AML-193 (cell line): Measurements from ENCODE around the gene GPR176.
"Not testable (repeated sequence)": the region's sequence is repeated elsewhere in the genome, so short reads cannot be mapped to it uniquely, and the experiment has no call there.

Experiments
- DNase-seq, 2 experiments: peaks; one replicate each; lab custom pipeline; 2025; lab: John Stamatoyannopoulos, UW

The GPR176 gene

DNA sequence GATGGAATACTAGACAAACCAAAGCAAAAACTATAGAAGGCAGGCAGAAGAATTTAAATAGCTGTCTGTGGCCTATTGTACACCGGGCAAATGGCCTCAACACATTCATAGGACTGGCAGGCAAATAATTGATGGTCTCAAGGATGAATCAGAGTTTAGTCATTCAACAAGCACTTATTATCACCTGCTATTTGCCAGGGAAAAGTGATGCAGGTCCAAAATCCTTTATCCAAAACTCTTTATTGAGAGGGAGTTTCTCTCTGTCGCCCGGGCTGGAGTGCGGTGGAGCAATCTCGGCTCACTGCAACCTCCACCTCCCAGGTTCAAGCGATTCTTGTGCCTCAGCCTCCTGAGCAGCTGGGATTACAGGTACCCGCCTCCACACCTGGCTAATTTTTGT is 16.1 kb upstream of the GPR176 start:
- no peak for DNase-seq

DNA sequence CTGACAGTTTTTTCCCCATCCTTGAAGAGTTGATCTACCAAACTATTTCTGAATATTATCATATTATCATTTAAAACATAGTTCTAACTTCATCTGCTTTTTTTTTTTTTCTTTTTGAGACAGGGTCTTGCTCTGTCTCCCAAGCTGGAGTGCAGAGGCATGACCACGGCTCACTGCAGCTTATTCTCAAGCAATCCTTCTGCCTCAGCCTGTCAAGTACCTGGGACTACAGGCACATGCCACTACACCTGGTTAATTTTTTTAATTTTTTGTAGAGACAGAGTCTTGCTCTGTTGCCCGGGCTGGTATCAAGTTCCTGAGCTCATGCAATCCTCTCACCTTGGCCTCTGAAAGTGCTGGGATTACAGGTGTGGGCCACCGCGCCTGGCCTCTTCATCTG is 15.2 kb upstream of the GPR176 start:
- no peak for DNase-seq

DNA sequence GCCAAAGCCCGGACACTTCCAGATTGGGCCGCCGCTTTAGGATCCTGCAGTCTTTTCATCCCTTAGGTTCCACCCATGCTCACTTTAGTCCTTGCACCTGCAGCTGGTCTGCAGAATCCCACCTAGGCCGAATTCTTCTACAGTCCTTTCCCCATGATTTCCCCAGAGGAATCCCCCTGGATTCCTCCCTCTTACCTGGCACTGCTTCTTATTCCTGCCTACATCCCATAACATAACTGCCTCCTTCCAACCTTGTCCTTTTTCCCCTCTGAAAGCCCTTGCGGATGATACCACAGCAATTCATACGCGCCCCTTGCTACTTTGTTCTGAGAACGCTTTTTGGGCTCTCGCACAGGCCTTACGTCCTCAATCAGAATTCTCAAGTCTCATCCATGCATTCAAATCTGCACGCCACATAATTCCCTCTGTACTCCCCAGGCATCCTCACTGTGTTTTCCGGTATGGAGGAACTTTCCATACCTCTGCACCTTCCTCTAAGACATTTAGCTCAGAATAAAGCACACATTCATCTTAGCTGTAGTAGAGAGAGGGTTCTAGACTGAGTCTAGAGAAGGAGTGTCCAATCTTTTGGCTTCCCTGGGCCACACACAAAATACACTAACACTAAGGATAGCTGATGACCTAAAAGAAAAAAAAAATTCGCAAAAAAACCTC is 14.5 kb upstream of the GPR176 start:
- no peak for DNase-seq

DNA sequence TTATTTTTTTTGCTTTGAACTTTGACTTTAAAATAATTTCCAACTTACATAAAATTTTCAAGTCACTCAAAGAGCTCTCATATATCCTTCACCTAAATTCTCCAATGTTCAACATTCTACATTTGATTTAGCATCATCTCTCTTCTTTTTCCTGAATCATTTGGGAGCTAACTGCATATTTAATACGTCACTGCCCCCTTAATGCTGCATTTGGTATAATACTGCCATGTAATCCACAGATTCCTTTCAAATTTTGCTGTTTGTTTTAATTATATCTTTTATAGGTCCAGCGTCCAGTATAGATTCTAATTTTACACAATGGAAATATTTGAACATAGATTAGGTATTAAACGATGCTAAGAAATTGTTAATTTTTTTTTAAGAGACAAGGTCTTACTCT is 11.5 kb upstream of the GPR176 start:
- DNase-seq: no peak

DNA sequence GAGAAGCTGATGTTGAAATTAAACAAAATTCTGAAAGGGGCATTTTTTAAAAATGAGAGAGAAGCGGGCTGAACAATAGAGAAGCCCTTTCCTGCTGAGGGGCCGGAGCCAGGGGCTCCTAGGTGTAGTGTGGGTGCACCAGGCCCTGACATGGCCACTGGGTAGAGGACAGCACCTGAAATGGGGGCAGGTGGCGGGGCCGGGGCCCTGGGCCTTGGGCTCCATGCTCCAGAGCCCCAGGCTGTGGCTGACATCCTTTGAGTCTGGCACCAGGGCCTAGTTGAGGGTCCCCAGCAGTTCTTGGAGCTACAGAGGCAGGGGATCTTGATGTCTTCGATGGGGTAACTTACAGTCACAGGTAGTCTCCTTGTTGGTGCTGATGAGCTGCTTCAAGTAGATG is 6.5 kb upstream of the GPR176 start:
- DNase-seq: no peak

DNA sequence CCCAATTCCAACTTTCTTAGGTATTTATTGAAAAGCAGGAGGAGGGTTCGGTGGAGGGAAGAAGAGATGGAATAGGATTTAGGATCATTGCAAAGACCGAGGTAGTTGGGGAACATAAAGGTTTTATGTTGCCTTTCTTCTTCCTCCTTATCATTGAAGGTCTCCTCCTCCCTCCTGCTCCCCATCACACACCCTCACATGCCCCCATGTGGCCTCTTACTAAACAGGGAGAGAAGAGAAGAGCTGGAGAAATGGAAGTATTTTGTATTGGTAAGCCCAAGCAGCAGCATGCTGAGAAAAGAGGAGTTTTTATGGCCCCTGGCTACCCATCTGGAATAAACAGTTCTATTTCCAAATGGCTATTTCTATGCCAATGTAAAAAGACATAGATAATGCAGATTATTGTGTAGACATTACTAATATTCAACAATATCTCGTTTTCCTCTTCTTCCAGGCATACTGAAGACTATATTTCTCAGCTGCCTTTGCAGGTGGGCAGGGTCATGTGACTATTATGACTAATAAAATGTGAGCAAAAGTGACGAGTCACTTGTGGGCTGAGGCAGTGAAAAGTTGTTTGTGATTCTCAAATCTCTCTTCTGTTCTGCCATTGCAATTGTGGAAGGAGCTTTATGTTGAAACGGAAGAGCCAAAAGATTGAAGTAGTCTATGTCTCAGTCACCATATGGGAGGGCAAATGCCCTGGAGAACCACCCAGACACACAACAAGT is 5.2 kb upstream of the GPR176 start:
- no peak for DNase-seq

DNA sequence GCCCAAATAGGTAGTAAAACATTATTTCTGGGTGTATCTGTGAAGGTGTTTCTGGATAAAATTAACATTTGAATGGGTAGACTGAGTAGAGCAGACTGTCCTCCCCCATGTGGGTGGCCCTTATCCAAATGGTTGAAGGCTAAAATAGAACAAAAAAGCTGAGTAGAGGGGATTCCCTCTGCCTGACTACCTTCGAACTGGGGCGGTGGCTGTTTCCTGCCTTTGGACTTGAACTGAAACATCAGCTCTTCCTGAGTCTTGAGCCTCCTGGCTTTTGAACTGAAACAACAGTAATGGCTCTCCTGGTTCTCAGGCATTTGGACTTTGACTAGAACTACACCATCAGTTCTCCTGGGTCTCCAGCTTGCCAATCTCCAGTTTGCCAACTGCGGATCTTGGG is 4.4 kb upstream of the GPR176 start:
- no peak for DNase-seq

DNA sequence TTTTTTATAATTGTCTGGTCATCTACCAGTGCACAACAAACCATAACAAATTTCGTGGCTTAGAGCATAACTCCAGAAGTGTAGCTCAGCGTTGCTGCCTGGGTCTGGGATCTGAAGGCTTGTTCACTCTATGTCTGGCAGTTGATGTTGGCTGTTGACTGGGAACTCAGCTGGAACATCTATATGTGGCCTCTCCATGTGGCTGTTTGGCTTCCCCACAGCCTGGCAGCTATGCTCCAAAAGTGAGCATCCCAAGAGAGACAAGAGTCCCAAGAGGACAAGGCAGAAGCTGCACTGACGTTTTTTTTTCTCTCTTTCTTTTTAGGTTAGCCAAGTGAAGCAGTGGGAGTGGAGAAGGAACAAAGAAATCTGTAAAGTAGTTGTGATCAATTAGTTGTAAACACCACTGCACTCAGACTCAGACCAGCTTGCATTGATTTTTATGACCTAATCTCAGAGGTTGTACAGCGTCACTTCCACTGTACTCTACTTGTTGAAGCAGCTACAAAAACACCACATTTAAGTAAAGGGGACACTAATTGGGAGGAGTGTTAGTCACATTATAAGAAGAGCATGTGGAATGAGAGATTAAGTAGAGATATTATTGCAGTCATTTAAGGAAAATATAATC is 2.5 kb upstream of the GPR176 start:
- DNase-seq: no peak

DNA sequence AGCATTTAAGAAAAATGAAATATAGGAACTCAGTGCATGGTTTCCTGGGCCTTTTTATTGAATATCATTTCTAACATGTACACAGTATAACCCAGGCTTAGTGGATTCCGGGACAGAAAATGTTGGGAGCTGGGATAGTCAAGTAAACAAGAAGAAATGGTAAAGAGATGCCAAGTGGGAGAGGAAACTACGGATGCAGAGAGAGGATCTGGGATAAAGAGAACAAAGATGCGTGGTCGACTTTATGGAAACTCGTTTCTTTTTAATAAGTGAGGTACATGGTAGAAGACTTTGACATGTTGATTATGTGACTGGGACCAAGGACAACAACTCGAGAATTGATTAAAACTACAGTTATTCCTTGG is 1.2 kb upstream of the GPR176 start:
- DNase-seq: no peak

DNA sequence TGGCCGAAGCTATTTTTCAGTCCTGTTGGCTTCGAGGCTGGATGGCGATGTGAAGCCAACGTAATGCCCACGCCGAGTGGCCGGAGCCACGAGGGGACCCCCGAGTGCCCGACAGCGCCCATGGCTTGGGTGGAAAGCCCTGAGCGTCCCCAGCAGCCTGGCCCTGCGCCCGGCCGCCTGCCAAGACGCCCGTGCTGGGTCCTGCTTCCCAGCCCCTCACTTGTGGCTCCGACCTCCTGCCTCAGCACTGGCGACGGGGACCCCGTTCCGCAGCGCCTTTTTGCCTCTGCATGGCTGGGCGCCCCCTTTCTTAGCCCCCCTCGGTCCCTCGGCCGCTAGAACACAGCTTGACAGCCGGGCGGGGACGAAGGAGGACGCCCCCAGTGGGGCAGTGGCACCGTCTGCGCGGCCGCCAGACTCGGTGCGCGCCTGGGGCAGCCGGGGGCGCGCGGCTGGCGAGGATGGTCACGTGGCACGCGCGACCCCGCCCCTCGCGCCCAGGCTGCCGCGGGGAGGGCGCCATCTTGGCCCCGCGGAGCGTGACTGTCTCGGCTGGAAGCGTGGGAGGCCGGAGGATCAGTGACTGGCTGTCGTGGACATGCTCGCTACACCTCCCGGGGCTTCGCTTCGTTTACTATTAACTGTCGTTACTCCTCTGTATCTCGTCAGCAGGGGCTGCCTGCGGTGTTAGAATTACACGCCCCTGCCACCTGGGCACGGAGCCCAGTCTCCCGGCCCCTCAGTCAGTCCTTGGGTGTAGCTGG is 626 bp upstream of the GPR176 start:
- DNase-seq: peak; percentile 18 to 31

DNA sequence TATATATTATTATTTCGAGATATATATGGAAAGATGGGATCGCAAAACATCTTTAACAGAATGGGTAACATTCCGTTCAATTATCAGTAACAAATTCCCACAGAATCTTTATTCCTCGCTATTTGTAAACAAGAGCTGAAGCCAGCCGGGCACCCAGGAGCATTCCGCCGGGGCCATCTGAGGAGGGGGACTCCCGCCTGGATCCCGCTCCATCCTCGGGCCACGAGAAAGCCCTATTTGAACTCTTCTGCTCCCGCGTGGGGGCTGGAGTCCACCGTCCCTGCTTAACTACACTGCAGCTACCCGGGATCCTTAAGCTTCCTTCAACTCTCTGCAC is 687 bp downstream of the GPR176 start:
- no peak for DNase-seq

DNA sequence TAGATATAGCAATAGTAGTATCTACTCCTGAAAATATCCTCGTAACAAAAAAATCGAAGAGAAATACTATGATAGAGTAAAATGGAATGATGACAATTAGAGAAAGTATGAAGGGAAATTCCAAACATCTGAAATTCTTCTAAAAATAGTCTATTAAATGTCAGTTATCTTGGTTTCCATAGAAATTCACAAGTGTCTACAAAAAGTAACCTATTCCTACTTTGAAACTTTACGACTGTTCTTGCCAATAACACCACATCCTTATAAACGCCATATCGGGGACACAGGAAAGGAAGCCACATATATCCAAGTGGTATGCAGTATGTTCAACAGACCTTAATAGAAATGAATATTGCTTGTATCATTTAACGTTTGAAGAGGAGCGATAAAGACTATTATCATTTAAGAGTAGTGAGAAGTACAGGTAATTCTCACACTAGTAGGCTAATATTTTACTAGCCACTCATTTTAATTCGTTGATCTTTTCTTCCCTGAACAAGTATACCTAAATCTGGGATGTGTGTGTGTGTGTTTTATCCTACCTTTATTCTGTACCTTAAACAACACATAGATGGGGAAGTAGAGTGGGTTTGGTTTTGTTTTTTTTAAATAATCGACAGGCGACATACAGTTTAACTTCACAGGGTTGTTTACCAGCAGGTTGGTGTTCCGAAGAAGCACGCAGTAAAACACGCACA is 1.2 kb downstream of the GPR176 start:
- no peak for DNase-seq

DNA sequence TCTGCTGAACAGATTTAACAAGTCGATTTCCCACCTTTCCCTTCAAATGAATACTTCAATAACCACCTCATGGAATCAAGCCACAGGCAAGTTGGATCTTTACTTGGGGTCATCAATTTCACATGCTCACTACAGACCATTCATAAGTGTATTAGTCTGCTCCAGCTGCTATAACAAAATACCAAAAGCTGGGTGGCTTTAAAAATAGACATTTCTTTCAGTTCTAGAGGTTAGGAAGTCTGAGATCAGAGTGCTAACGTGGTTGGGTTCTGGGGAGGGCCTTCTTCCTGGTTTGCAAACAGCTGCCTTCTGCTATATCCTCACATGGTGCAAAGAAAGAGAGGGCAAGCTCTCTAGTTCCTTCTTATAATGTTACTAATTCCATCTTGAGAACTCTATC is 5.1 kb downstream of the GPR176 start:
- DNase-seq: no peak

DNA sequence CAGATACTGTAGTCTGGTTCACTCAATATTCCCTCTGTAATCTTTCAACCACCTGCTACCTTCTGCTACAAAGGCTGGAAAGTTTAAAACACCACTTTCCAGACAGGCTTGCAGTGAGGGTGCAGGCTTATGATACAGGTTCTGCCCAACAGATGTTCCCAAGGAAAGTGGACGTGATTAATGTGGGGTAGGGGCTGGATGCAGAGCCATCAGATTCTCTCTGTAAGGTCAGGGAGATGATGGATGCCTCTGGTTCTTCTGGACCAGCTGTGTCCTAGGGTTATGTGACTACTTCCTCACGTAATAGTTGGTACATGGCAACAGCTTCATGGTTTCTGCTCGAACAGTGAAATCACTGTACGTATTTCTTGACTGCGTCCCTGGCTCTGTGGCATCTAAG is 11.1 kb downstream of the GPR176 start:
- DNase-seq: no peak

DNA sequence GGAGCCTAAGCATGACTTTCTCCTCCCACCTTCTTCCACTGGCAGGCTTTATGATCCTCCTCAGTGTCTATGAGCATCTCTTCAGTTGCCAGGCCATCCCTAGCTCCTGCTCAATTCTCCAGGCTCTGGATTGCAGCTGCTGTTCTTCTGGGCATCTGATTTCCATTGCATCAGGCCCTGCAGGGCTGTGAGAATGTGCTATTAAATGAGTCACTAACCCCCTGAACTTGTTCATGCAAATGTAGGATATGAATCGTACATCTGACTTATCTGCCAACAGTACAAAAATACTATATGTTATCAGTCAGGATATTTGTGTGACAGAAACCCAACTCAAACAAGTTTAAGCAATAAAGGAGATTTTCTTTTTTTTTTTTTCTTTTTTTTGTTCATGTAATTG is 11.9 kb downstream of the GPR176 start:
- no peak for DNase-seq

DNA sequence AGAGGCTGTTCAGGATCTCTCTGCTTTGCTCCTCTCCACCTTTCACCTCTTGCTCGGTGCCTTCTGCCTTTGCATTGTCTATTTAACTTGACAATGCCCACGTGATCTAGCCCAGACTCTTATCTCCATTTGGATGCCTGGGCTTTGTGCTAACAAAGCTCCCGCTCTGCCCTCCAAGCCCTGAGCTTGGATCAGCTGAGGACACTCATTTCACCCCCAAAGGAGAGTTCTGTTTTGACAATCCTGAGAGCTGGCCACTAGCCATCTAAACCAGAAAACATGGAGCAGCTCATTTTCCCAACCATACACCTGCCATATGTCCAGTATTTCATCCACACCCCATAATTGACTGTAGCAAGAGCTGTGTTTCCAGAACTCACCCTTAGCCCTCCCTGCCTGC is 12.8 kb downstream of the GPR176 start:
- no peak for DNase-seq

DNA sequence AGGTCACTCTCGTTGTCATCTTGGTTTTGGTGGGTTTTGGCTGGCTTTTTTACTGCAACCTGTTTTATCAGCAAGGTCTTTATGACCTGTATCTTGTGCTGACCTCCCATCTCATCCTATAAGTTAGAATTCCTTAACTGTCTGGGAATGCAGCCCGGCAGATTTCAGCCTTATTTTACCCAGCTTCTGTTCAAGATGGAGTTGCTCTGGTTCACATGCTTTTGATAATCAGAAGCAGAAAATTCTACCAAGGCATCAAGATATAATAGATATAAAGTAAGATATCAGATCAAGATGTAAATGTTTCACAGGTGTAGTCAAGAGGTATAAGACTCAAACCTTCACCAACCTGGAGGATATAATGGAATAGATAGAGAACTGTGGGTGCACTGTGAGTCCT is 16.0 kb downstream of the GPR176 start:
- no peak for DNase-seq

DNA sequence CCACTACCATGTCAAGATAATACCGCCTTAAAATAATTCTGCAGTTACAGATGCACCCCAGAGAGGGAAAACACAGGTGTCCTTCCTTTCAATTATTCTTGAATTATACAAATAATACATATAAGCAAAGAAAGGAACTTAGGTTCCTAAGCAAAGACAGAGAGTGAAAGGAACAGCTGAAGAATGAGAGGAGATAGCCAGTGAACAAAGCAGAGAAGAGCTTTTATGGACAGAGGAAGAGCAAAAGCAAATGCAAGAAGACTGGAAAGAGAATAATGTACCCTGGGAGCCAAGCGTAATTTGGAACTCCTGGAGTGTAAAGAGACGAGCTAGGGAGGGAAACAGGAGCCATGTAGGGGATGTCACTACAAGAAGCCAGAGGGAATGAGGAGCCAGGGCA is 21.7 kb downstream of the GPR176 start:
- DNase-seq: no peak

DNA sequence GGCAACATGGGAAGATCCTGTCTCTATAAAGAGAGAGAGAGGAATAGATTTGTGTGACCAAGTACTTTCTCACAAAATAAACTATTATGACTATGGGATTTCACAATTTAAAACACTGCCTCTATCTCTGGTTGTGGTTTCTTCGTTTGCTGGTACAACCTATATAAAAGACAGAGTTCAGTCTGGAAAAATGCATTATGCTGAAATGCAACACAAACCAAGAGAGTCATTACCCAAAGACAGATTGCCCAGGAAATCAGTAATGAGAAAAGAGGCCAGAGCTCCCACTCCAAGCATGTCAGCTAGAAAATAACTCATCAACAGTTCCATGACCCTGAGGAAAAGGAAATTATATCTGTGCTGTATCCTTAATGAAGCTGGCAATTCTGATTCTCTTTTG is 23.2 kb downstream of the GPR176 start:
- no peak for DNase-seq

DNA sequence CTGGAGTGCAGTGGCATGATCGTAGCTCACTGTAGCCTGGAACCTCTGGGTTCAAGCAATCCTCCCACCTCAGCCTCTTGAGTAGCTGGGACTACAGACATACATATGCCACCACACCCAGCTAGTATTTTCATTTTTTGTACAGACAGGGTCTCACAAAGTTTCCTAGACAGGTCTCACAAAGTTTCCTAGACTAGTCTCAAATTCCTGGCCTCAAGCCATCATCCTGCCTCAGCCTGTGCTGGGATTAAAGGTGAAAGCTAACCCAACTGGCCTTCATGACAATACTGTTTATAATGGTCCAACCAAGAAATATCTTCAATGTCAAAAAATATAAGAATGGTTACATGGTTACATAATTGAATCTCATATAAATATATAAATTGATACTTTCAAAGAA is 24.0 kb downstream of the GPR176 start:
- DNase-seq: no peak

DNA sequence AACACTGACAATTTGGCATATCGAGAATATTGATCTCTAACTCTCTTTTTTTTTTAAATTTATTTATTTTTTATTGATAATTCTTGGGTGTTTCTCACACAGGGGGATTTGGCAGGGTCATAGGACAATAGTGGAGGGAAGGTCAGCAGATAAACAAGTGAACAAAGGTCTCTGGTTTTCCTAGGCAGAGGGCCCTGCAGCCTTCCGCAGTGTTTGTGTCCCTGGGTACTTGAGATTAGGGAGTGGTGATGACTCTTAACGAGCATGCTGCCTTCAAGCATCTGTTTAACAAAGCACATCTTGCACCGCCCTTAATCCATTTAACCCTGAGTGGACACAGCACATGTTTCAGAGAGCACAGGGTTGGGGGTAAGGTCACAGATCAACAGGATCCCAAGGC is 27.0 kb downstream of the GPR176 start:
- not testable (repeated sequence) for DNase-seq

DNA sequence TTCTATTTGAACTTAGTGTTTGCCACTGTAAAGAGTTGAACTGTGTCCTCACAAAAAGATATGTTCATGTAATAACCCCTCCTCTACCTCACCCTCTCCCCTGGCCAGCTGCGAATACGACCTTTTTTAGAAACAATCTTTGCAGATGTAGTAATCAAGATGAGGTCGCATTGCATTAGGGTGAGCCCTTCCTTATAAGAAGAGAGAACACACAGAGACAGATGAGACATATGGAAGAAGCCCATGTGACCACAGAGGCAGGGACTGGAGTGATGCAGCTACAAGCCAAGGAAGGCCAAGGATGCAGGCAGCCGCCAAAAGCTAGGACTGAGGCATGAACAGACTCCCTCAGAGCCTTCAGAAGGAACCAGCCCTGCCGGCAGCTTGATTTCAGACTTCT is 27.6 kb downstream of the GPR176 start:
- no peak for DNase-seq
